ENCODE measurements around the gene LAMC2. TPM values are rescaled to one million over a fixed set of nuclear protein-coding genes. Genes with fewer than 3 reads are reported as not detected.

LAMC2 gene
- total RNA-seq, 2 experiments from 2014 or later: 0.38 TPM; not detected in 1

- intact Hi-C loops (cut with micrococcal nuclease; ENCODE audit: unreplicated experiment): no loop called here
- no peaks in the 10 kb centered on the region for H3K9me3 ChIP-seq (ENCODE audit: low read length)
- POLR2A ChIA-PET: no interaction called here
These were observed 7.0 kb upstream of the LAMC2 start for GRCh38 chr1:183179033-183179432.

GRCh38 chr1:183180218-183180617, 5.8 kb upstream of the LAMC2 start:
- TF ChIP-seq CTCF (conservative IDR thresholded peaks at IDR 0.05; ENCODE audit: low read length) (no peak), EZH2phosphoT487 (IDR thresholded peaks at IDR 0.05; ENCODE audit: borderline replicate concordance, low read depth, low read length) (no peak)
- no peaks in the 10 kb centered on the region for H3K79me2 ChIP-seq (ENCODE audit: insufficient read depth, low read depth, low read length)
- no TSS peak for BruUV-seq (replicated peaks)
- intact Hi-C loops (cut with micrococcal nuclease; ENCODE audit: unreplicated experiment): no loop called here
- no peak overlapping the region for H3K4me3 ChIP-seq (ENCODE audit: low read depth, low read length, poor library complexity, severe bottlenecking)
- no peaks in the 10 kb centered on the region for H3K36me3 ChIP-seq (ENCODE audit: insufficient read depth, low read length)
- ChIA-PET CTCF (ENCODE audit: unreplicated experiment) (no interaction called here), POLR2A (interaction anchor here (1.2 kb wide), 1 partner anchor 16 kb away, joined by 3 read pairs; no protein-coding TSS in a partner anchor)
- no peak for DNase-seq (ENCODE audit: low spot score)
- H2AFZ ChIP-seq (ENCODE audit: low read length): no peak overlapping the region
- H3K9me3 ChIP-seq (ENCODE audit: low read length): no peaks in the 10 kb centered on the region
- no peaks in the 10 kb centered on the region for H4K20me1 ChIP-seq (ENCODE audit: insufficient read depth, low read length)
- no peak overlapping the region for H3K4me2 ChIP-seq (ENCODE audit: low read length)
- H3K4me1 ChIP-seq (ENCODE audit: insufficient read depth, low read length, poor library complexity, severe bottlenecking): no peaks in the 10 kb centered on the region
- no peaks in the 10 kb centered on the region for H3K9me2 ChIP-seq (ENCODE audit: insufficient read depth, low read length)
- H3K27ac ChIP-seq (ENCODE audit: low read depth, low read length, poor library complexity, severe bottlenecking): no peak overlapping the region

More at GRCh38 chr1:183179033-183179432, 7.0 kb upstream of the LAMC2 start:
- no peak for DNase-seq (ENCODE audit: low spot score)
- no peak for TF ChIP-seq EZH2phosphoT487 (IDR thresholded peaks at IDR 0.05; ENCODE audit: borderline replicate concordance, low read depth, low read length)
- no peak for TF ChIP-seq CTCF (conservative IDR thresholded peaks at IDR 0.05; ENCODE audit: low read length)
- no peak overlapping the region for H3K27ac ChIP-seq (ENCODE audit: low read depth, low read length, poor library complexity, severe bottlenecking)
- no peak overlapping the region for H2AFZ ChIP-seq (ENCODE audit: low read length)
- H3K79me2 ChIP-seq (ENCODE audit: insufficient read depth, low read depth, low read length): no peaks in the 10 kb centered on the region
- H4K20me1 ChIP-seq (ENCODE audit: insufficient read depth, low read length): no peaks in the 10 kb centered on the region
- no peak overlapping the region for H3K4me2 ChIP-seq (ENCODE audit: low read length)
- H3K4me1 ChIP-seq (ENCODE audit: insufficient read depth, low read length, poor library complexity, severe bottlenecking): no peaks in the 10 kb centered on the region
- no peaks in the 10 kb centered on the region for H3K36me3 ChIP-seq (ENCODE audit: insufficient read depth, low read length)
- no peak overlapping the region for H3K4me3 ChIP-seq (ENCODE audit: low read depth, low read length, poor library complexity, severe bottlenecking)
- no TSS peak for BruUV-seq (replicated peaks)
- no peaks in the 10 kb centered on the region for H3K9me2 ChIP-seq (ENCODE audit: insufficient read depth, low read length)
- CTCF ChIA-PET (ENCODE audit: unreplicated experiment): no interaction called here

DNA sequence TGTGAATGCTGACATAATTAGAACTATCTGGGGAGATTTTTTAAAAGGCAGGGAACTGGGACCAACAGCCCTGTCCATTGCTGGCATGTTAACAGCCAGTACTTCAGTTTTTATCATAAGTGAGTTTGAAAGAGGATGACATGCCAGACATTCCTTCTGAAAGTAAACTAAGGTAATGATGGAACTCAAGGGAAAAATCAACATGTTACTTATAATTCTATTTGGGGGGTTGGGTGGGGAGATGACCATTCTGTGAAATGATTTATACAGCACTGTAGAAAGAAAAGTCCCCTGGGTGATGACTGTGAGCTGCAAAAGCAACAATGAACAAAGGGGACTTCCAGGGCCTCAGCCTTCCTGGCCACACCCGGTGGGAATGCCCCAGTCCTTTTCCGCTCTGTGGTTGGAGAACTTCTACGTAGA, 5.4 kb upstream of the LAMC2 start:
- no peak overlapping the region for H3K4me2 ChIP-seq (ENCODE audit: low read length)
- H3K4me1 ChIP-seq (ENCODE audit: insufficient read depth, low read length, poor library complexity, severe bottlenecking): no peaks in the 10 kb centered on the region
- TF ChIP-seq CTCF (conservative IDR thresholded peaks at IDR 0.05; ENCODE audit: low read length) (no peak), EZH2phosphoT487 (IDR thresholded peaks at IDR 0.05; ENCODE audit: borderline replicate concordance, low read depth, low read length) (no peak)
- ChIA-PET CTCF (ENCODE audit: unreplicated experiment) (no interaction called here), POLR2A (interaction anchor here (1.2 kb wide), 1 partner anchor 16 kb away, joined by 3 read pairs; no protein-coding TSS in a partner anchor)
- H3K27ac ChIP-seq (ENCODE audit: low read depth, low read length, poor library complexity, severe bottlenecking): no peak overlapping the region
- H3K4me3 ChIP-seq (ENCODE audit: low read depth, low read length, poor library complexity, severe bottlenecking): no peak overlapping the region
- H3K9me2 ChIP-seq (ENCODE audit: insufficient read depth, low read length): no peaks in the 10 kb centered on the region
- H2AFZ ChIP-seq (ENCODE audit: low read length): no peak overlapping the region
- no peak for DNase-seq (ENCODE audit: low spot score)
- no peaks in the 10 kb centered on the region for H3K36me3 ChIP-seq (ENCODE audit: insufficient read depth, low read length)
- intact Hi-C loops (cut with micrococcal nuclease; ENCODE audit: unreplicated experiment): no loop called here
- no peaks in the 10 kb centered on the region for H3K79me2 ChIP-seq (ENCODE audit: insufficient read depth, low read depth, low read length)
- H4K20me1 ChIP-seq (ENCODE audit: insufficient read depth, low read length): no peaks in the 10 kb centered on the region
- BruUV-seq (replicated peaks): no TSS peak
- no peaks in the 10 kb centered on the region for H3K9me3 ChIP-seq (ENCODE audit: low read length)
